Skeletal muscle satellite cell (primary cell): ENCODE data around the gene UPP2.

Experiments used
- H3K27me3 ChIP-seq: 2 replicates; pipeline ENCODE4 v1.7.0; 2013; ENCODE audit warnings: low read length; ENCODE audit not compliant: control insufficient read depth, insufficient read depth
- H3K36me3 ChIP-seq: 2 replicates; pipeline ENCODE4 v1.7.0; 2013; ENCODE audit warnings: mild to moderate bottlenecking, control low read depth, low read length; ENCODE audit not compliant: insufficient read depth
- H3K4me1 ChIP-seq: 2 replicates; pipeline ENCODE4 v1.7.0; 2013; ENCODE audit warnings: low read length; ENCODE audit not compliant: control insufficient read depth, insufficient read depth
- H3K4me2 ChIP-seq: 2 replicates; pipeline ENCODE4 v1.7.0; 2013; ENCODE audit warnings: mild to moderate bottlenecking, low read length
- H3K4me3 ChIP-seq: 2 replicates; pipeline ENCODE4 v1.7.0; 2013; ENCODE audit warnings: low read length
- H3K9ac ChIP-seq: 2 replicates; pipeline ENCODE4 v1.7.0; 2013; ENCODE audit warnings: mild to moderate bottlenecking, low read depth, low read length, moderate library complexity
- H3K9me3 ChIP-seq: replicated peaks from 2 replicates; pipeline ENCODE4 v1.7.0; 2013; ENCODE audit warnings: mild to moderate bottlenecking, control low read depth, low read length

The UPP2 gene

DNA sequence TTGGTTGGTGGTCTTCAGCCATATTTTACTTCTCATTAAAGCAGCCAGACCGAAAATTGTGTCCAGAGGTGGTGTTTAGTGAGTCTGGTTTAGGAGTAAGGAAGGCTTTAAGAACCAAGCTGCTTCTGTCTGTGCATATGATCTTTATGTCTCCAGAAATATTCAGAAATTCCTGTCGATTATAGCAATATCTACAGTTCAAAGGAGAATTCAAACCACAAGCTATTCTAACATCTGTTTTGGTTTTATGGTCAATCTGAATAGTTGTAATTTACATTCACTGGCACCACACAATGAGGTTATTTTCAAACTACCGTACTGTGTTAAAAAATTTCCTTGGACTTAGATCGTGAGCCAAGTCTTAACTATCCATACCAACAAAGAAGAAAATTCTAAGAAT, 11.3 kb downstream of the UPP2 start:
- Histone ChIP-seq H3K4me1 (no peaks in the 10 kb centered on the region), H3K4me3 (no peak overlapping the region), H3K36me3 (no peaks in the 10 kb centered on the region), H3K27me3 (peaks cover 11% of the 10 kb centered on the region), H3K9me3 (no peaks in the 10 kb centered on the region), H3K9ac (no peak overlapping the region), H3K4me2 (no peak overlapping the region)

DNA sequence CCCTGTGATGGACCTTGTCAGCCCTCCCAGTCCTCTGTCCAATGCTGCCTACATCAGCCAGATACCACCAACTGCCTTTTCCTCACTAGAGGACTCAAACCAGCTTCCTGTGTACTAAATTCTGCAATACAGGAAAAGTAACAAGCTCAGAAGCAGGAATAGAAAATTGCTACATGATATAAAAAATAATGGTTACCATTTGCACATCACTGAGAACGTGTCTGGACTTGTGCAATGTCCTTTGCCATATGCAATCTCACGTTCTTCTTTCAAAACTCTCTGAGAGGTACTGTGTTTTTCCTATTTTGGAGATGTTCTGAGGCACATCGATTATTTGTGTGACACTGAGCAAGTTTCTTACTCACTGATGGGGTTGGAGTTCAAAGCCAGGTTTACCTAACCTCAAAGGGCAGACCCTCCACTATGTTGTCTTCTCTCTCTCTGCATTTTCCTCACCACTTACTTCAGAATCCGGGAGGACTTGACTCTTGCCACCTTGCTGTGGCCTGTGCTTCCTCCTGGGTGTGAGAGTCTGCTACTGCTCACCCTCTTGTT, 12.1 kb downstream of the UPP2 start:
- no peak overlapping the region for H3K4me2 ChIP-seq
- H3K4me3 ChIP-seq: no peak overlapping the region
- H3K27me3 ChIP-seq: peaks cover 11% of the 10 kb centered on the region
- H3K4me1 ChIP-seq: no peaks in the 10 kb centered on the region
- H3K9ac ChIP-seq: no peak overlapping the region
- no peaks in the 10 kb centered on the region for H3K9me3 ChIP-seq
- H3K36me3 ChIP-seq: no peaks in the 10 kb centered on the region

DNA sequence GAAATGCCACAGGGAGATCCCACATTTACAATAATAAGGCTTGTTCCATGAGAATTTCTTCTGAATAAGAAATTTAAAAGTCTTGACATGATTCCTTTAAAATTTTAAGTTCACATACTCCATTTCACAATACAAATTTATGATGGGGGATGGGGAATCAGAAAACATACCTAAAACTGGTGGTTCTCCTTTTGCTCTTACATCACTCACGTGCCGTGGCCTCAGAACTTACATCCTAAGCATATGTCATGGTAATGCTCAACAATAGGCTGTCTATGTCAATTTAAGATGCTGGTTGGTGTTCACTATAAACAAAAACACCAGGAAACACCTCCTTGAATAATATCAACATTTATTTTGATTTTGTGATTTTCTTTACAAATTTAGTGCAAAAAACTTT, 12.8 kb downstream of the UPP2 start:
- H3K9me3 ChIP-seq: no peaks in the 10 kb centered on the region
- H3K4me2 ChIP-seq: no peak overlapping the region
- H3K27me3 ChIP-seq: peaks cover 11% of the 10 kb centered on the region
- H3K4me3 ChIP-seq: no peak overlapping the region
- H3K36me3 ChIP-seq: no peaks in the 10 kb centered on the region
- no peaks in the 10 kb centered on the region for H3K4me1 ChIP-seq
- H3K9ac ChIP-seq: no peak overlapping the region

DNA sequence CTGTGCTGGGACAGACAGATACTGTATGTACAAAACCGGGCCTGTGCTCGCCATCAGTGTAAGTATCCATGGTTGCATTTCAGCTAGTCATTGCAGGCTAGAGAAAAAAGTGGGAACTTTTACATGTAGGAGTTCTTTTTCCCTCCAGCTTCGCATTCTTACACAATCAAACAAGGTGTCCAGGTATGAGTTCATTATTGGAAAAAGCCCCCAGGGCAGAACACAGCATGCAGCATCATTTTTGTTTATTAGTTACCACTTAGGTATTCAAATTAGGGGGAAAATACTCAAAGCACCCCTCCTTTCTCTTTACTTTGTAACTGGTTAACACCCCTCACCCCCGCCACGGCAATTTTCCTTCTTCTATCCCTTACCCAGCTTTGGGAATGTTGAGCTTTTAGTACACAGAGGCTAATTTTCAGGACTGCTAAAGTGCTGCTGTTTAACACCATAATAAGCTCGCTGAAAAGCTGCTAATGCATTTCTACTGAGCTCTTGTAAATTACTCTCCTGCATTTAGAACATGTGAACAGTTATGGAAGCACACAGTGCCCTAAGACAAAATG, 13.6 kb downstream of the UPP2 start:
- Histone ChIP-seq H3K36me3 (no peaks in the 10 kb centered on the region), H3K9me3 (no peaks in the 10 kb centered on the region), H3K27me3 (peaks cover 11% of the 10 kb centered on the region), H3K4me2 (no peak overlapping the region), H3K4me1 (no peaks in the 10 kb centered on the region), H3K9ac (no peak overlapping the region), H3K4me3 (no peak overlapping the region)

DNA sequence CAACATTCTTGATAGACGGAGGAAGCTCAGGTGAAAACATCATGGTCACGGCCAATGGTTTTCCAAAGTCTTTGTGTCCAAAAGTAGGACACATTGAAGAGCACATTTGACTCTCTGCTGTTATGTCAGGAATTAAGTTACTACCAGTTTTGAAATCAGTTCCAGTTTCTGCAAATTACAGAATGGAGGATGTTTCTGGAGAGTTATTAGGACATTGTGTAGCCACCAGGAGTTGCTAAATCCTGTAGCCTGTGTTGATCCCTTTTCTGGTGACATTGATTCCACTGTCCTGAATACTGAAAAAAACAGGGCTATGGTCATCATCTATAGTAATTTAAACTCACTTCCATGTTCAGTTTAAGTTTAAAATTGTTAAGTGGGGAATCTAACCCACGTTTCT, 15.3 kb downstream of the UPP2 start:
- Histone ChIP-seq H3K9me3 (no peaks in the 10 kb centered on the region), H3K4me2 (no peak overlapping the region), H3K27me3 (peaks cover 14% of the 10 kb centered on the region), H3K4me1 (no peaks in the 10 kb centered on the region), H3K4me3 (no peak overlapping the region), H3K9ac (no peak overlapping the region), H3K36me3 (no peaks in the 10 kb centered on the region)

DNA sequence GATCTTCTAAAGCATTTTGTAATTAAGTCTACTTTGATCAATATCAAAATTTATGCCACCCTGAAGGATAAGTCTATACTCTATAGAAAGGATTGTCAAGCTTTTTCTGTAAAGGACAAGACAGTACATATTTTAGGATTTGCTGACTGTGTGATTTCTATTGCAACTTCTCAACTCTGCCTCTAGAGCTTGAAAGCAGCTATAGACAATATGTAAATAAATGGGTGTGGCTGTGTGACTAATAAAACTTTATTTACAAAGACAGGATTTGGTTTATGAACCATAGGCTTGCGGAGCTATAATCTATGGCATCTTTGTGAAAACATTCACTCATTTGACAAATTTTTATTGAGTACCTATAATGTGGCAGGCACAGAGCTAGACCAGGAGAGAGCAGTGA, 18.4 kb downstream of the UPP2 start:
- no peaks in the 10 kb centered on the region for H3K4me1 ChIP-seq
- no peaks in the 10 kb centered on the region for H3K36me3 ChIP-seq
- no peak overlapping the region for H3K4me3 ChIP-seq
- H3K9me3 ChIP-seq: no peaks in the 10 kb centered on the region
- H3K4me2 ChIP-seq: no peak overlapping the region
- H3K9ac ChIP-seq: no peak overlapping the region
- H3K27me3 ChIP-seq: peaks cover 13% of the 10 kb centered on the region

DNA sequence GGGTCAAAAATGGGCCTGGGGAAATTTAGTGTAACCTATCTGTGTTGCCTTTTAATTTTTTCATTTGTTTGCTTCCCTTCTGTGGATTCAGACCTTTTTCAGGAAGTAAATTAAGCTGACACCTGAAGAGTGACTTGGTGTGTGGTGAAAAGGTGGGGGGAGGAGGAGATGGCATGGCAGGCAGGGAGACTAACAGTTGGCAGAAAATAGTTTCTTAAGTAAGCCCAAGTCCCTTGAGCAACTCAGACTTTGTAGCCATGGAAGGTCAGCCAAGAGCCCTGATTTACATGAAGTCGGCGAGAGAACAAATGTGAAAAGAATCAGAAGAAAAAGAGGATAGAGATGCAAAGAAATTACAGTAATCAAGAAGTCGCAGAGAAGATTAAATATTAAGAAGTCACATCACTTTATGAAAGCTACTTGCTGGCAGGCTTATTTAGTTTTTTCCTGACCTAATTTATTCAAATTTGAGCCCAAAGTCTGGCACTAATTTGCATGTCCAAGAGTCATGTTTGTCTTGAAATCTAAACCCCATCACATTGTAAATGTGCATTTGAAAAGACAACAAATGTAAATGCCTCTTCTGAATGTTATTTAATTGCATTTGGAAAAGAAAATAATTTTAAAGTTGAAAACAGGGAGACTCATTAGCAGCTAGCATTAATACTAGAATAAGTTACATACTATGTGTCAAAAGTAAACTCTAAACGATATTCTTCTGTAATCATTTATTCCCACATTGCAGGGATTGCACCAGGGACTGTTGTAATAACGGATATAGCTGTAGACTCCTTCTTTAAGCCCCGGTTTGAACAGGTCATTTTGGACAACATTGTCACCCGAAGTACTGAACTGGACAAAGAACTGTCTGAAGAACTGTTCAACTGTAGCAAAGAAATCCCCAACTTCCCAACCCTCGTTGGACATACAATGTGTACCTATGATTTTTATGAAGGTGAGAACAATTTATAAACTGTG, 19.3 kb downstream of the UPP2 start:
- Histone ChIP-seq H3K36me3 (no peaks in the 10 kb centered on the region), H3K9me3 (no peaks in the 10 kb centered on the region), H3K4me1 (no peaks in the 10 kb centered on the region), H3K27me3 (peaks cover 11% of the 10 kb centered on the region), H3K4me3 (no peak overlapping the region), H3K9ac (no peak overlapping the region), H3K4me2 (no peak overlapping the region)

DNA sequence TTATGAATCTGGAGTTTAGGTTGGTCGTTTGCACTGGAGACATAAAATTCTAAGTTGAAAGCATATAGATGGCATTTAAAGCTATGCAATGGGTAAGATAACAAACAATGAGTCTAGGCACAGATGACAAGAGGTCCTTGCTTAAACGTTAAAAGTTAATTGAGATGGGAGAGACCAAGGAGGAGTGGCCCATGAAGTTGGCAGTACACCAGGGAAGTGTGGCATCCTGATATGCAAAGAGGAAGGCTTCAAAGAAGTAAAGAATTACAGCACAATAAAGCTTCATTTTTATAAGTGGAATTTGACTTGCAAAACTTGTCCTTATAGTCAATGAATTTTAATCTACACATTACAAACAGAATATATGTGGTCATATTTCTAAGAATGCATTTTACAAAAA, 23.2 kb downstream of the UPP2 start:
- H3K9me3 ChIP-seq: no peaks in the 10 kb centered on the region

DNA sequence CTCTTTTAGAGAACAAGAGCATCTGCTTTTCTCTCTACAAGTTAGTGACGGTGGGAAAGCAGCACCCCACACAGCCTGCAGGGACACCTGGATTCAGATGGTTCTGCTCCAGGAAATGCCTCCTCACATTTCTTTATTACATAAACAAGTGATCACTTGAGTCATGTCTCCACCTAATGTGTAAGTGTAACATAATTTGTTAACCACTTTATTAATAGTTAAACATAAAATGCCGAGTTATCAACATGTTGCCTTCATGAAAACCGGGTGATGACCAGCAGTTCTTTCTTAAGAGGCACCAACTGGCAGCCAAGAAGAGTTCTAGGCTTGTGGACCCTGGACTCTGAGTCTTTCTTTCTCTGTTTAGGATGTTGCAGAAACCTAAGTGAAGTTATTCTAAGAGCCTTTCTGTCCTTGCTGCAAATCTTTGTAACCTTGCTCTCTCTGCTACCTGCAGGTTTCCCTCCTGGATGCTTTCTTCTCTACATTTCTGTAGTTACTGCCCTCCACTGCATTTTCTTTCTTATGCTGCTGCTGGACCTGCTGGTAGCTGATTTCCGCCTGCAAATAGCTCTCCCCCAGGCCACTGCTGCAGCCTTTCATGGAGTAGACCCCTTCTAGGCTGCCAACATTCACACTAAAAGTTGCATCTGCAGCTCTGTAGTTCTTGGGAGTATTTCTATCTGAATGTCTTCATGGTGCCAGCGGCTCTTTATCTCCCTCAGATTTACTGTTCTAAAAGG, 24.3 kb downstream of the UPP2 start:
- no peak overlapping the region for H3K9ac ChIP-seq
- no peaks in the 10 kb centered on the region for H3K4me1 ChIP-seq
- no peaks in the 10 kb centered on the region for H3K9me3 ChIP-seq
- no peak overlapping the region for H3K4me3 ChIP-seq
- no peaks in the 10 kb centered on the region for H3K36me3 ChIP-seq
- H3K4me2 ChIP-seq: no peak overlapping the region
- peaks cover 19% of the 10 kb centered on the region for H3K27me3 ChIP-seq

More for the DNA sequence above, 23.2 kb downstream of the UPP2 start:
- Histone ChIP-seq H3K36me3 (no peaks in the 10 kb centered on the region), H3K27me3 (peaks cover 19% of the 10 kb centered on the region), H3K4me3 (no peak overlapping the region), H3K9ac (no peak overlapping the region), H3K4me2 (no peak overlapping the region), H3K4me1 (no peaks in the 10 kb centered on the region)

DNA sequence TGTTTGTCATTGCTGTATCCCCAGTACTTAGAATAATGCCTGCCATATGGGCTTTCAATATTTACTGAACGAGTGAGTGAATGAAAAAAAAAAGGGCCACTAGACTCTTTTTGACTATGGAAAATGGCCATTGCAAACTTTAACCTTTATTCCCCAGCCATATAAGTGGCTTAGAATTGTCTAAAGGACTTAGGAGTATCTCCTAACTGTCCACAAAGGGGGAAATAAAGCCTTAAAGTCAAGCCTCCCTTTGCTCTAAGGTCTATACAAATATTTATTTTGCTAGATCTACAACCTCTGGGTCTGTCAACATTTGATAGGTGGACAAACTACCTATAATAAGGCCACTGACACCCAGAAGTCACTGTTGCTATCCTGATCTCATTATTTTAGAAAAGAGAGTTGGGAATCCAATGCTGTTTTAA, 25.7 kb downstream of the UPP2 start:
- no peak overlapping the region for H3K4me3 ChIP-seq
- no peaks in the 10 kb centered on the region for H3K9me3 ChIP-seq
- H3K4me2 ChIP-seq: no peak overlapping the region
- no peaks in the 10 kb centered on the region for H3K4me1 ChIP-seq
- no peaks in the 10 kb centered on the region for H3K36me3 ChIP-seq
- H3K9ac ChIP-seq: no peak overlapping the region
- H3K27me3 ChIP-seq: peaks cover 17% of the 10 kb centered on the region
